Measurements from ENCODE around the gene ALKBH4.

ALKBH4 gene

GRCh38 chr7:102413091-102413490 is 51.6 kb downstream of the ALKBH4 start:
- ATAC-seq, result no peak
- TF ChIP-seq ZNF8 (CRISPR knock-in tag; IDR thresholded peaks at IDR 0.05) (no peak), GLIS3 (CRISPR knock-in tag; IDR thresholded peaks at IDR 0.05) (no peak), ZC3H10 (CRISPR knock-in tag; IDR thresholded peaks at IDR 0.05) (no peak), PPARA (CRISPR knock-in tag; IDR thresholded peaks at IDR 0.05; ENCODE audit: borderline replicate concordance) (no peak), PATZ1 (CRISPR knock-in tag; IDR thresholded peaks at IDR 0.05; ENCODE audit: borderline replicate concordance) (no peak), CSRNP3 (CRISPR knock-in tag; IDR thresholded peaks at IDR 0.05) (no peak), RARB (CRISPR knock-in tag; IDR thresholded peaks at IDR 0.05) (no peak), TOX (CRISPR knock-in tag; IDR thresholded peaks at IDR 0.05; ENCODE audit: borderline replicate concordance) (no peak), ARNTL (CRISPR knock-in tag; IDR thresholded peaks at IDR 0.05; ENCODE audit: borderline replicate concordance, low read depth) (no peak), OSR1 (CRISPR knock-in tag; IDR thresholded peaks at IDR 0.05) (no peak)

GRCh38 chr7:102412548-102412947 is 52.1 kb downstream of the ALKBH4 start:
- TF ChIP-seq TSHZ2 (CRISPR knock-in tag; IDR thresholded peaks at IDR 0.05), result no peak
- no peak for TF ChIP-seq OSR1 (CRISPR knock-in tag; IDR thresholded peaks at IDR 0.05)
- TF ChIP-seq PATZ1 (CRISPR knock-in tag; IDR thresholded peaks at IDR 0.05; ENCODE audit: borderline replicate concordance), result no peak
- TF ChIP-seq ZNF565 (CRISPR knock-in tag; conservative IDR thresholded peaks at IDR 0.05; ENCODE audit: low read depth), result no peak
- TF ChIP-seq ISL1 (CRISPR knock-in tag; IDR thresholded peaks at IDR 0.05), result no peak
- no peak for TF ChIP-seq ZC3H10 (CRISPR knock-in tag; IDR thresholded peaks at IDR 0.05)
- TF ChIP-seq TOX (CRISPR knock-in tag; IDR thresholded peaks at IDR 0.05; ENCODE audit: borderline replicate concordance), result no peak
- peak; percentile 81 for ATAC-seq

- no peak for TF ChIP-seq ARNTL (CRISPR knock-in tag; IDR thresholded peaks at IDR 0.05; ENCODE audit: borderline replicate concordance, low read depth)
- TF ChIP-seq PPARA (CRISPR knock-in tag; IDR thresholded peaks at IDR 0.05; ENCODE audit: borderline replicate concordance), result no peak
- TF ChIP-seq SNAI2 (CRISPR knock-in tag; IDR thresholded peaks at IDR 0.05), result no peak
- no peak for TF ChIP-seq TSHZ2 (CRISPR knock-in tag; IDR thresholded peaks at IDR 0.05)
- TF ChIP-seq OSR1 (CRISPR knock-in tag; IDR thresholded peaks at IDR 0.05), result no peak
- TF ChIP-seq GLIS3 (CRISPR knock-in tag; IDR thresholded peaks at IDR 0.05), result no peak
- TF ChIP-seq ZNF565 (CRISPR knock-in tag; conservative IDR thresholded peaks at IDR 0.05; ENCODE audit: low read depth), result no peak
- no peak for TF ChIP-seq POU6F1 (CRISPR knock-in tag; IDR thresholded peaks at IDR 0.05; ENCODE audit: borderline replicate concordance, low read depth)
- no peak for TF ChIP-seq ZFP30 (CRISPR knock-in tag; IDR thresholded peaks at IDR 0.05)
- TF ChIP-seq ZNF8 (CRISPR knock-in tag; IDR thresholded peaks at IDR 0.05), result no peak
- no peak for TF ChIP-seq TCF4 (CRISPR knock-in tag; IDR thresholded peaks at IDR 0.05; ENCODE audit: borderline replicate concordance)
- no peak for TF ChIP-seq TOX (CRISPR knock-in tag; IDR thresholded peaks at IDR 0.05; ENCODE audit: borderline replicate concordance)
- TF ChIP-seq ZFP3 (CRISPR knock-in tag; IDR thresholded peaks at IDR 0.05), result no peak
- TF ChIP-seq ISL1 (CRISPR knock-in tag; IDR thresholded peaks at IDR 0.05), result no peak
- no peak for TF ChIP-seq ESRRG (CRISPR knock-in tag; IDR thresholded peaks at IDR 0.05)
- no peak for TF ChIP-seq CREB5 (CRISPR knock-in tag; IDR thresholded peaks at IDR 0.05; ENCODE audit: low read depth)
- TF ChIP-seq CSRNP3 (CRISPR knock-in tag; IDR thresholded peaks at IDR 0.05), result no peak
- TF ChIP-seq ZC3H10 (CRISPR knock-in tag; IDR thresholded peaks at IDR 0.05), result no peak
- ATAC-seq, result no peak
Observed at GRCh38 chr7:102410918-102411317, 53.7 kb downstream of the ALKBH4 start.

All from SK-N-SH treated with all-trans-retinoic acid at 6 μM for 48 hours (cell line).